ENCODE data around the gene TRIM63. TPM values are rescaled to one million over a fixed set of nuclear protein-coding genes. Genes with fewer than 3 reads are reported as not detected.

The TRIM63 gene
- total and polyA plus RNA-seq, 2 donors (not counting 1 experiment from before 2014, with no cell fraction given) = not detected

DNA sequence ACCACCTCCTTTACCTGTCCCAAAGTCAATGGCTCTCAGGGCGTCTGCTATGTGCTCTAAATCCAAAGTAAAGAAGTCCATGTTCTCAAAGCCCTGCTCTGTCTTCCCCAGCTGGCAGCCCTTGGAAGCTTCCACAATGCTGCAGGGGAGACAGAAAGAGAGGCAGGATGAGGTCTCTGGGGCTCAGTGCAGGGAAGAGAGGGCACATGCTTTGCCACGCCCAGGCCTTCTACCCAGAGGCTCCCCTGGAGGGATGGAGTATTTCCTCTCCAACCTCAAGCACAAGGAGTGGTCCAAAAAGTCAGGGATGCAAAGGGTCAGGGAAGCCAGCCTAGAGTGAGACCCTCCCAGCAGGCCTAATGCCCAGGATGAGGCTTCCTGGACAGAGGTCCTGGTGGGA is 10.2 kb downstream of the TRIM63 start:
- POLR2A ChIA-PET = no interaction called here
- DNase-seq = no peak
- intact Hi-C loops (cut with micrococcal nuclease) = no loop called here
- WGBS (ENCODE audit: insufficient coverage) = no CpG with 5 or more reads among the region's 2 CpGs
- Mint-ChIP-seq H3K9me3 (ENCODE audit: insufficient read depth) (no peaks in the 10 kb centered on the region), H3K27me3 (peaks cover 36% of the 10 kb centered on the region), H3K4me1 (no peaks in the 10 kb centered on the region), H3K27ac (no peak overlapping the region), H3K4me3 (no peak overlapping the region)
- Histone ChIP-seq H3K36me3 (replicated peaks in 1 of 2; ENCODE audit: control extremely low read depth in 1 of 2, control insufficient read depth in 1 of 2, extremely low read depth in 1 of 2, insufficient read depth in 2 of 2, low read length in 1 of 2) (no peaks in the 10 kb centered on the region), H3K27me3 (replicated peaks in 1 of 4; ENCODE audit: control extremely low read depth in 1 of 4, control insufficient read depth in 3 of 4, insufficient read depth in 4 of 4, low read length in 3 of 4) (peaks cover 0 to 26% (median 2%) of the 10 kb centered on the region in 4 experiments), H3K27ac (ENCODE audit: low read length in 2 of 2) (no peak overlapping the region), H3K79me2 (ENCODE audit: control insufficient read depth, insufficient read depth, low read length) (no peaks in the 10 kb centered on the region), H3K4me2 (replicated peaks; ENCODE audit: low read depth, low read length, poor library complexity, severe bottlenecking) (no peak overlapping the region), H3K4me3 (ENCODE audit: control extremely low read depth in 1 of 5, extremely low read depth in 1 of 5, insufficient read depth in 1 of 5, low read depth in 2 of 5, low read length in 4 of 5) (no peak overlapping the region), H3K4me1 (ENCODE audit: control insufficient read depth in 2 of 2, insufficient read depth in 2 of 2, low read length in 2 of 2) (no peaks in the 10 kb centered on the region), H3K9ac (ENCODE audit: low read length) (no peak overlapping the region), H2AFZ (ENCODE audit: insufficient read depth, low read depth, low read length, poor library complexity, severe bottlenecking) (no peak overlapping the region), H3K9me3 (ENCODE audit: control extremely low read depth in 1 of 3, control insufficient read depth in 2 of 3, insufficient read depth in 1 of 3, low read length in 2 of 3) (no peaks in the 10 kb centered on the region), H4K20me1 (ENCODE audit: control insufficient read depth, insufficient read depth, low read length, poor library complexity, severe bottlenecking) (no peaks in the 10 kb centered on the region)
- TF ChIP-seq EZH2 (IDR thresholded peaks at IDR 0.05; ENCODE audit: borderline replicate concordance, insufficient read depth, low read depth, low read length, poor library complexity, severe bottlenecking) = no peak
- TF ChIP-seq, protein P1, sequence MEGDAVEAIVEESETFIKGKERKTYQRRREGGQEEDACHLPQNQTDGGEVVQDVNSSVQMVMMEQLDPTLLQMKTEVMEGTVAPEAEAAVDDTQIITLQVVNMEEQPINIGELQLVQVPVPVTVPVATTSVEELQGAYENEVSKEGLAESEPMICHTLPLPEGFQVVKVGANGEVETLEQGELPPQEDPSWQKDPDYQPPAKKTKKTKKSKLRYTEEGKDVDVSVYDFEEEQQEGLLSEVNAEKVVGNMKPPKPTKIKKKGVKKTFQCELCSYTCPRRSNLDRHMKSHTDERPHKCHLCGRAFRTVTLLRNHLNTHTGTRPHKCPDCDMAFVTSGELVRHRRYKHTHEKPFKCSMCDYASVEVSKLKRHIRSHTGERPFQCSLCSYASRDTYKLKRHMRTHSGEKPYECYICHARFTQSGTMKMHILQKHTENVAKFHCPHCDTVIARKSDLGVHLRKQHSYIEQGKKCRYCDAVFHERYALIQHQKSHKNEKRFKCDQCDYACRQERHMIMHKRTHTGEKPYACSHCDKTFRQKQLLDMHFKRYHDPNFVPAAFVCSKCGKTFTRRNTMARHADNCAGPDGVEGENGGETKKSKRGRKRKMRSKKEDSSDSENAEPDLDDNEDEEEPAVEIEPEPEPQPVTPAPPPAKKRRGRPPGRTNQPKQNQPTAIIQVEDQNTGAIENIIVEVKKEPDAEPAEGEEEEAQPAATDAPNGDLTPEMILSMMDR (IDR thresholded peaks at IDR 0.05) = no peak
- ATAC-seq (ENCODE audit: low read depth) = no peak
- CTCF ChIA-PET = interaction anchor here (0.7 kb wide), 1 partner anchor 46 kb away, joined by 3 read pairs; no protein-coding TSS in a partner anchor

DNA sequence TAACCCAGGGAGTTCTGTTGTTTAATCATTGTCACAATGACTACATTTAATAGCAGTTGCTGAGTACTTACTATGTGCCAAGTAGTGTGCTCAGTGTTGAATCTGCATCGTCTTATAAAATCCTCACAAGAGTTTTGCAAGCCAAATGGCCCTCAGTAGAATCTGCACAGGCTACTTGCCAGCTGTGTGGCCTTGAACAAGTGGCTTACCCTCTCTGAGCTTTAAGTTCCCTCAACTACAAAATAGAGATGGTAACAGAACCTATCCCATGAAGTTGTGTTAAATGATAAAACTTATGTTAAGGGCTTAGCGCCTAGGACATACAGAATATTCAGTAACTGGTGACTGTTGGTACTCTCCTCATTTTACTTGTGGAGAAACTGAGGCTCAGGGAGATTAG is 12.4 kb downstream of the TRIM63 start:
- Histone ChIP-seq H3K27ac (ENCODE audit: low read length in 2 of 2) (no peak overlapping the region), H3K27me3 (replicated peaks in 1 of 4; ENCODE audit: control extremely low read depth in 1 of 4, control insufficient read depth in 3 of 4, insufficient read depth in 4 of 4, low read length in 3 of 4) (peaks cover 0 to 23% (median 6%) of the 10 kb centered on the region in 4 experiments), H3K4me2 (replicated peaks; ENCODE audit: low read depth, low read length, poor library complexity, severe bottlenecking) (no peak overlapping the region), H3K4me1 (ENCODE audit: control insufficient read depth in 2 of 2, insufficient read depth in 2 of 2, low read length in 2 of 2) (no peaks in the 10 kb centered on the region), H2AFZ (ENCODE audit: insufficient read depth, low read depth, low read length, poor library complexity, severe bottlenecking) (no peak overlapping the region), H3K4me3 (ENCODE audit: control extremely low read depth in 1 of 5, extremely low read depth in 1 of 5, insufficient read depth in 1 of 5, low read depth in 2 of 5, low read length in 4 of 5) (no peak overlapping the region), H3K79me2 (ENCODE audit: control insufficient read depth, insufficient read depth, low read length) (no peaks in the 10 kb centered on the region), H3K36me3 (replicated peaks in 1 of 2; ENCODE audit: control extremely low read depth in 1 of 2, control insufficient read depth in 1 of 2, extremely low read depth in 1 of 2, insufficient read depth in 2 of 2, low read length in 1 of 2) (no peaks in the 10 kb centered on the region), H3K9ac (ENCODE audit: low read length) (no peak overlapping the region), H4K20me1 (ENCODE audit: control insufficient read depth, insufficient read depth, low read length, poor library complexity, severe bottlenecking) (no peaks in the 10 kb centered on the region), H3K9me3 (ENCODE audit: control extremely low read depth in 1 of 3, control insufficient read depth in 2 of 3, insufficient read depth in 1 of 3, low read length in 2 of 3) (no peaks in the 10 kb centered on the region)
- Mint-ChIP-seq H3K27ac (no peak overlapping the region), H3K4me1 (no peaks in the 10 kb centered on the region), H3K27me3 (peaks cover 36% of the 10 kb centered on the region), H3K9me3 (ENCODE audit: insufficient read depth) (no peaks in the 10 kb centered on the region), H3K4me3 (no peak overlapping the region)
- CTCF ChIA-PET = interaction anchor here (1.4 kb wide), 2 partner anchors 42 to 90 kb away, joined by 3 read pairs; no protein-coding TSS in a partner anchor
- POLR2A ChIA-PET = no interaction called here
- WGBS (ENCODE audit: insufficient coverage) = 100% methylated on average over 1 of the region's 2 CpGs
- no peak for DNase-seq
- no peak for ATAC-seq (ENCODE audit: low read depth)
- TF ChIP-seq, protein P1 (IDR thresholded peaks at IDR 0.05) = no peak
- TF ChIP-seq EZH2 (IDR thresholded peaks at IDR 0.05; ENCODE audit: borderline replicate concordance, insufficient read depth, low read depth, low read length, poor library complexity, severe bottlenecking) = no peak
- intact Hi-C loops (cut with micrococcal nuclease) = no loop called here

Measured in B cell (primary cell).